IPS-18c (cell line): Measurements from ENCODE around the gene HOXC13.

Source experiments
- H3K4me3 ChIP-seq: 2 replicates; pipeline ENCODE4 v1.7.0; 2013; ENCODE audit warnings: low read depth, mild to moderate bottlenecking, low read length, moderate library complexity; ENCODE audit not compliant: insufficient read depth
- H3K9me3 ChIP-seq: one replicate; pipeline ENCODE4 v1.6.1; 2013; ENCODE audit warnings: mild to moderate bottlenecking, low read length, moderate library complexity; ENCODE audit not compliant: control insufficient read depth, insufficient read depth

Gene HOXC13

GRCh38 chr12:53950789-53951576 is 12.4 kb downstream of the HOXC13 start:
- H3K4me3 ChIP-seq = no peak overlapping the region
- peaks cover 4% of the 10 kb centered on the region for H3K9me3 ChIP-seq

GRCh38 chr12:53951577-53952334 is 13.1 kb downstream of the HOXC13 start:
- Histone ChIP-seq H3K9me3 (peaks cover 4% of the 10 kb centered on the region), H3K4me3 (no peak overlapping the region)

DNA sequence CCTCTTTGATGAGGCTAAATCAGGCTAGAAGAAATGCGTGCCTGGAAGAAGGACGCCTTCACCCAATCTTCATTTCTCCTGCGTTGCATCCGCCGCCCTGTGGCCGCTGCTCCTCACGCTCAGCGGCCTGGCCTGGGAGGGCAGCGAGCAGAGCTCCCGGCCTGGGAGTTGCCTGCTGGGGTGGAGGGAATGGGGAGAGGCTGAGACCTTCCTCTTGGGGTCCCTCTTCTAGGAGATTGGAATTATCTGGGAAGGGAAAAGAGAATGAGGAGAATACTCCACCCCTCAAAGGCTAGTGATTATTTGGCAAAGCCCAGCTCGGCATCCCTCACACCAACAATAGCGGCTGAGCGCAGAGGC is 13.7 kb downstream of the HOXC13 start:
- H3K9me3 ChIP-seq = peaks cover 5% of the 10 kb centered on the region

GRCh38 chr12:53952871-53953734 is 14.5 kb downstream of the HOXC13 start:
- Histone ChIP-seq H3K4me3 (no peak overlapping the region), H3K9me3 (peaks cover 6% of the 10 kb centered on the region)

More for the DNA sequence above, 13.7 kb downstream of the HOXC13 start:
- H3K4me3 ChIP-seq = no peak overlapping the region

DNA sequence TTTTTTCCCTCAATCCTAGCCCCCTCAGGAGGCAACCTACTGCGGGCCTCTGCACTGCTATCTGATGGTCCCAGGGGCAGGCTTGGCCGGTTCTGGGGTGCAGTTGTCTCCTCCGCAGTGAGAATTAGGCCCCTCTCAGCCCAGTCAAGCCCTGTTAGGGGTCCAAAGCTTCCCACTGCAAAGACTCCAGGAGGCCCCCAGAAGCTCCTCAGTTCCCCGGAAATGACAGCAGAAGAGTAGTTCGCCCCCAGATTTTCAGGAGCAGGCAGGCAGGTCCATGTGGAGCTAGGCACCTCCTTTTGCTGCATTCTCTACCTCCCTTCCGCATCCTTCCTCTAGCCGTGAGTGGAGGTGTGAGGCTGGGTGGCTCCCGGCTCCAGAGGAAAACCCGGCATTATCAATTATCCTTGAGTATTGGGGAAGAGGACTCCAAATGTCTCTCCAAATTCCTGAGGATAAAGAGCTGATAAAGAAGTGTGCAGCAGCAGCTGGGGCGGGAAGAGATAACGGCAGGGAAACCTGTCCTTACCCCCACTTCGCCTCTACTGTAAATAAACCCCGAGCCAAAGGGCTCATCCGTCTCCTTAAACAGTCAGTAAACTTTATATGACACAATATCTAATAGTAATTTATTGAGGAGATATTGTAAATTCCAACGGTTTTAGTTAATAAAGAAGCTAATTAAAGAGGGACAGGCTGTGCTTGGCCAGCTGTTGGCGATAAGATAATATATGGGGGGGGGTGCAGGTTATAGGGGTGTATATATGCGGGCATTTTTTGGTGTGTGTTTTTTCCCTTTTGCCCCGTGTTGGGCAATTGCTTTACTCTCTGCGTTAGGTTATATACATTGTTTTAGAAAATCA is 15.4 kb downstream of the HOXC13 start:
- no peak overlapping the region for H3K4me3 ChIP-seq
- H3K9me3 ChIP-seq = peaks cover 6% of the 10 kb centered on the region

- H3K9me3 ChIP-seq = peaks cover 6% of the 10 kb centered on the region
- H3K4me3 ChIP-seq = no peak within 1 kb of the TSS
Observed at GRCh38 chr12:53954694-53955035, 16.0 kb downstream of the HOXC13 start, which contains the start of gene HOXC12. Gene HOXC12, plus strand, starts transcription at chr12:53954903. Its CDS starts 27 bp downstream, at chr12:53954930.

GRCh38 chr12:53955036-53955775 is 16.6 kb downstream of the HOXC13 start:
- peaks cover 10% of the 10 kb centered on the region for H3K9me3 ChIP-seq
- H3K4me3 ChIP-seq = no peak overlapping the region

GRCh38 chr12:53955776-53956250 is 17.2 kb downstream of the HOXC13 start:
- H3K4me3 ChIP-seq = no peak overlapping the region

GRCh38 chr12:53956251-53956887 is 17.7 kb downstream of the HOXC13 start:
- Histone ChIP-seq H3K4me3 (no peak overlapping the region), H3K9me3 (peaks cover 12% of the 10 kb centered on the region)

More at GRCh38 chr12:53955776-53956250, 17.2 kb downstream of the HOXC13 start:
- peaks cover 11% of the 10 kb centered on the region for H3K9me3 ChIP-seq

- no peak overlapping the region for H3K4me3 ChIP-seq
- peaks cover 14% of the 10 kb centered on the region for H3K9me3 ChIP-seq
Observed at GRCh38 chr12:53956914-53957536, 18.4 kb downstream of the HOXC13 start.

DNA sequence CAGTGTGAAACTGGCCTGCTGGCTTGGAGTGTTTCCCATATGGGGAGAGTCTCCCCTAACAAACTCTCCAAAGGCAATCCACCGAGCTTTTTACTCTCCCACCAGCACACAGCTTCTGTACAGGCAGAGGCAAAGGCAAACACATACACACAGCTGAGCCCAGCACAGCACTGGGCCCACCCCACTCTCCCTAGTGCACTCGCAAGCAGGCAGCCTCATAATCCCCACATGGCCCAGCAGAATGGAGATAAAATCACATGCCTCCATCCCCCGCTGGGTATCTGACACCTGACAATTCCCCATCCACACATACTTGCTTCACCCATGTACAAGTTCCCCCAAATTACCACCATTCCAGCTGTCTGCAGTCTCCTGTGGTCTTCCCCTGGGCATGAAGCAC is 19.5 kb downstream of the HOXC13 start:
- H3K9me3 ChIP-seq = peaks cover 14% of the 10 kb centered on the region
- H3K4me3 ChIP-seq = no peak overlapping the region

DNA sequence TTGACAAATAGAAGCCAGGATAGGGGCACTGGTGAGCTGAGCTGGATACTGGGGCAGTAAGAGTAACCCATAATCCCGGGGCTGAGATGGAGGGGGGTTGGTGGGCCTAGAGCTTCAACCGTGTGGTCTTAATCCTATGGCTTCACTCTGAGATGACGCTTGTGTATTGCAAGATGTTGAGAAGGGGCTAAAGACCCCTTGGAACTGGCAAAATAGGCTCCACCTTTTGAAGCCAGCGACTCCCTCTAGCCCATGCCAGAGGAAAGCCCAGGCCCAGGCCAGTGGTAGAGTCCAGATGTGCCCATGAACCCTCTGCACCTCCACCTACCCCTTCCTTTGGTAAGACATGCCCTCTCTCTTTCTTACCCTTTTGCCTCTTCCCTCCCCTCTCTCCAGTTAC is 20.7 kb downstream of the HOXC13 start:
- Histone ChIP-seq H3K4me3 (no peak overlapping the region), H3K9me3 (peaks cover 14% of the 10 kb centered on the region)

GRCh38 chr12:53960187-53961024 is 21.8 kb downstream of the HOXC13 start:
- Histone ChIP-seq H3K4me3 (no peak overlapping the region), H3K9me3 (peaks cover 12% of the 10 kb centered on the region)

DNA sequence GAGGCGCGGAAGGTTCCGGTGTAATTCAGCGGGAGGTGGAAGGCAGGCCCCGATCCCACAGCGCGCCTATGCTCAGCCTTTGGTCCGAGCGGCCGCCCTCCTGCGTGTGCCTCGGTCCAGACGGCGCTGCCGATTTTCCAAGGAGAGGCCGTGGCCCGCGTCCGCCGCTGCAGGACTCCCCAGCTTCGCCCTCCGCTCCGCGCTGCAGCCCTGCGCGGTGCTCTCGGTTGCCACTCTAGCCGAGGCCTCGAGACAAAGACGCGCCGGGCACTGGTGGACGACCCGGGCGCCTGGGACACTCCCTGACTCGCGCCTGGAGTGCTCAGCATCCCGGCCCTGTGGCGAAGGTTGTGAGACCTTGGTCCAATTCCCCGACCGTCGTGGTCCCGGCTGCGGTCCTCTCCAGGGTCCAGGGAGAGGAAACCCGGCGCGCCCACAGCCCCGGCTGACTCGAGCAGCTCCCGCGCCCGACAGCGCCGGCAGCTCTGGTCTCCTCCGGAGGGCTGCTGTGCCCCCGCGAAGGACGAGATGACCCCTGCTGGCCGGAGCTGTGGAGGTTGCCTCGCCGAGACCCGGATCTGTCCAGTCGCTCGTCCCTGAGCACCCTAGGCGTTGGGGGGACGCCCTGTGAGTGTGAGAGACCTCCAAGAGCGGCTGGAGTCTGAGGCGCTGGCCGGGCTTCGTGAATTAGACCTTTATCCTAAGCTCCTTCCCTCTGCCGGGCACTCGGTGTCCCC is 22.6 kb downstream of the HOXC13 start:
- Histone ChIP-seq H3K9me3 (peaks cover 10% of the 10 kb centered on the region), H3K4me3 (no peak overlapping the region)
